GM12892 (cell line): Measurements from ENCODE around the gene SH3RF2.

Source experiments
- DNase-seq: peaks from one replicate; pipeline ENCODE4 v3.0.0; 2011; ENCODE audit not compliant: insufficient read length
- FAIRE-seq: peaks from 2 replicates; lab custom pipeline; 2011; peaks lifted over from hg19 to GRCh38; lab: Jason Lieb, UNC
- POLR2A ChIP-seq: IDR thresholded peaks from 2 replicates; pipeline ENCODE4 v1.6.1; 2011; ENCODE audit warnings: low read depth, low read length, control low read depth
- POLR2AphosphoS5 ChIP-seq: IDR thresholded peaks from 2 replicates; pipeline ENCODE4 v1.6.1; 2011; ENCODE audit warnings: low read depth, low read length, control low read depth
- TAF1 ChIP-seq: IDR thresholded peaks from 2 replicates; pipeline ENCODE4 v1.6.1; 2011; ENCODE audit warnings: low read depth, mild to moderate bottlenecking, control low read depth, low read length, borderline replicate concordance

Gene SH3RF2

DNA sequence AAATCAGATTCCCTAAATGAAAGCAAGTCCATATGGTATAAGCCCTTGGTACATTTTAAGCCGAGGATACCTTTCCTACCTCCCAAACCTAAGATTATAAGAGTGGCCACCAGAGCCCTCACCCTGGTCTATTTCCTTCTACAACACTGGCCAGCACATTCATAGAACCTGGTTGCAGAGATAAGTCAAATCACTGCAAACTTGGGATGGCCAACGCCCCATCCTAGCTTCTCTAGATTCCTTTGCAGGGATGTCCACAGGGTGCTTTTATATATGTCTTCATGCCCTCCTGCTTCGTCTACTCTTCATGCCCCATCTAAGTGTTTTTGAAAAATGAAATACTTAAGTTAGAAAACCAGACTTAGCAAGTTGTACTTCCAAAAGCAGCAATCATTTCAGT, 41.8 kb downstream of the SH3RF2 start:
- no peak for TF ChIP-seq TAF1
- TF ChIP-seq POLR2AphosphoS5: no peak
- DNase-seq (no peak), FAIRE-seq (no peak)

DNA sequence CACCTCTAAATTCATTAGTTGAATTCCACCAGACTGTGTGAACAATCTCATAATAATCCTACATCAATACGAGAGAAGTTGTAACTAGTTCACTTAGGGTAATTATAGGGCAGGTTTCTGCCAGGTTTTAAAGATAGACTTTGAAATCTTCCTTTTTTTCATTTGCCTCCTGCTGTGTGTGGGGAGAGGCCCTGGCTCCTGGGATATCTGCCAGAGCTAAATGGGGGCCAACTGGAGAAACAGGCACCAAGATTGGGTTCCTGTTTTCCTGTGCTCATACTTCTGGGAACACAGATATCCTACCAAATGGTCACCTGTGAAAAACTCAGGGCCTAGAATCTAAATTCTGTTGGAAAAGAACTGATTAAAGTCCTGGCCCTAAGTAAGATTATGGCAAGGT, 42.3 kb downstream of the SH3RF2 start:
- FAIRE-seq: no peak
- no peak for DNase-seq
- TF ChIP-seq POLR2A (no peak), TAF1 (no peak), POLR2AphosphoS5 (no peak)

DNA sequence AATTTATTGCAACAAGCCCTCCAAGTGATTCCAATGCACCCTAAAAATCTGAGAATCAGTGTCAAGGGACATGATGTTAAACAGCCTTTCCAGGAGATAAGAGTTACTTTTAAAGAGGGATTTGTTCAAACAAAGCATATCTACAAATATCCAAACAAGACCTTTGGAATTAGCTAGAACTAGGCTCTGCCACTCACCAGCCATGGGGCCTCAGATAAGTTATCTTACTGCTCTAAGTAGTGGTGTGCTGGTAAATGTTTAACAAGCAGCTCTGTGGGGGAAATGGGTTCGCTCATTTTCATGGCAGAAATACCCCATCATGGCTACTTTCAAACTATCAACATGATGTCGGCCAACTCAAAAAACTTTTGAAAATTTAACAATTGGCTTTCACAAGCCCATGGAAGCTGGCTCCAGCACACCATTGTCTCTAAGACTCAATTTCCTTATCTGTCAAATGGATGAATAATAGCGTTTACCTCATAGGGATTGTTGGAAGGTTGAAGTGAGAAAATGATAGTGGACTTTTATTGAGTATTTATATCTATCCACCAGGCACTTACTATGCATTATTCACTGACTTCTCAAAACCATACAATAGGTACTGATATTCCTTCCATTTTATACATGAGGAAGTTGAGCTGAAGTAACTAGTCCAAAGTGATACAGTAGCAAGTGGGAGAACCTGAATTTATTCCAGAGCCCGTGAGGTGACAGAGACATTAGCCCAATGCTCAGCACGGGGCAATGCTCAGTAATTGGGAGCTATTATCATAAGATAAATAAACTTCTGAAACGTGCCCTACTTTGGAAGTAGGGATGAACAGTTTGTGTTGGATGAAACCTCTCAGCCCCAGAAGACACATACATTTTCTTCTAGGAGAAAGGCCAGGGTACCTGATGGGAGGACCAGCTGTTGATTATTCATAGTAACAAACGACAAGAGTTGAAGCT, 43.2 kb downstream of the SH3RF2 start:
- TF ChIP-seq TAF1 (no peak), POLR2A (no peak), POLR2AphosphoS5 (no peak)

DNA sequence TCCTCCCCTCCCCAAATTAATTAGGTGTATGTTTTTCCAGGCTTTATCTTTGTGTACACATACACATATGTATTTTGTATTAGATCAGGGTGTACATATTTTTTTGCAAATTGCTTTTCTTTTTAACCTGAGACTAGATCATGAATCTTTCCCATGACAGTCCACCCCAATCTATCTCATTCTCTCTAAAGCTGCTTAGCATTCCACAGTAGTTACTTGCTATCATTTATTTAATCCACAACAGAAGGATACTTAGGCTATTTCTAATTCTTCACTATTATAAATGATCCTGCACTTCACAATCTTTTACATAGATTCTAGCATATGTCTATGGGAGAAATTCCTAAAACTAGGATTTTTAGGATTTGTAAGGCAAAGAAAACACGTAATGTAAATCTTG, 43.9 kb downstream of the SH3RF2 start:
- DNase-seq (no peak), FAIRE-seq (no peak)
- TF ChIP-seq TAF1: no peak

More for the DNA sequence above, 43.2 kb downstream of the SH3RF2 start:
- DNase-seq (no peak), FAIRE-seq (no peak)

DNA sequence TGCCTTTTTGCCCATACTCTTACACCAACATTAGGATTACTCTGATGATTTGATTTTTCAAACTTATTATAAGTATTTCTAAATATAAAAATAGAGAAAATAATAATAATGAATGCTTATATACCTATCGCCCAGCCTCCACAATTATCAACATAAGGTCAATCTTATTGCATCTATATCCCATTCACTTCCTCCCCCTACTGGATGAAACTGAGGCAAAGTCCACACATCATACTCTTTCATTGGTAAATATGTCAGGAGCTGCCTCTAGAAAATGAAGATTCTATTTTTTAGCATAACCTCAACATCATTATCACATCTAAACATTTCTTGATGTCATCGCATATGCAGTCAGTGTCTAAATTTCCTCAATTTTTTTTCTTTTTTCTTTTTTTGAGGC, 44.3 kb downstream of the SH3RF2 start:
- FAIRE-seq (no peak), DNase-seq (no peak)

DNA sequence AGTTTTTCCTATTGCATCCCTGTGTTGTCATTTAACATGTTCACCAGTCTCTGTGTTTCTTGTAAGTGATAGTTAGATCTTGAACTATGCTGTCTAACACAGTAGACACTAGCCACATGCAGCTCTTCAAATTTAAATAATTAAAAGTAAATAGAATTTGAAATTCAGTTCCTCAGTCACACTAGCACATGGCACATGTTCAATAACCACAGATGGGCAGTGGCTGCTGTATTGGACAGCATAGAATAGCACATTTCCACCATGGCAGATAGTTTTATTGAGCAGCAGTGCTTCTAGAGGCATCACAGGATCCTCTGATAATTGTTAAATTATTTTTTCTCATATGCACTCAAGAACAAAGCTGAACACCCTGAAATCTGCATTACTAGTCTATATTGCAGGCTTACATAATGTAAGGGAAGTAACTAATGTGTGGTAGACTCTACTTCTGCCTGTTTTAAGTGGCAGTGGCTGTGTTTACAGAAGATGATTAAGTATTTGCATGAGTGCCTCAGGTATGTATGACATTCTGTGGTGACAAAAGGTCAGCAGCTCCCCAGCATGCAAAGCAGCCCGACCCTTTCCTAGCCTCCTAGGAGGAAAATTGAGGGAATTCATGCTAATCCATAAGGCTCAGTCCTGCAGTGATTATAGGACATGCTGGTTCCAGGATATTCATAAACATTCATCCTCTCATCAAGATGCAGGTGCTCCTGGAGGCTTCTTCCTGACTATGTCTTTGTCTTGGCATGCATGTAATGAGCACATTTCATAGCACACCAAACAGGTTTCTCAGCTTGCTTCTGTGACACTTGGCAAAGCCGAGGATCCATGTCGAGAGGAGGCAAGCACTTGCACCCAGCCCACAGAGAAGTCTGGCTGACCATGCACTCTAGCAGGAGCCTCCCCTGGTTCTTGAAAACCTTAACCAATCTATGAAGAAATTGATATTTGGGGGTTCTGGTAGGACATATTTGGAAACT, 45.5 kb downstream of the SH3RF2 start:
- TF ChIP-seq POLR2A: no peak
- TF ChIP-seq POLR2AphosphoS5: no peak
- no peak for TF ChIP-seq TAF1
- FAIRE-seq (no peak), DNase-seq (no peak)

More for the DNA sequence above, 44.3 kb downstream of the SH3RF2 start:
- TF ChIP-seq POLR2A (no peak), POLR2AphosphoS5 (no peak), TAF1 (no peak)

DNA sequence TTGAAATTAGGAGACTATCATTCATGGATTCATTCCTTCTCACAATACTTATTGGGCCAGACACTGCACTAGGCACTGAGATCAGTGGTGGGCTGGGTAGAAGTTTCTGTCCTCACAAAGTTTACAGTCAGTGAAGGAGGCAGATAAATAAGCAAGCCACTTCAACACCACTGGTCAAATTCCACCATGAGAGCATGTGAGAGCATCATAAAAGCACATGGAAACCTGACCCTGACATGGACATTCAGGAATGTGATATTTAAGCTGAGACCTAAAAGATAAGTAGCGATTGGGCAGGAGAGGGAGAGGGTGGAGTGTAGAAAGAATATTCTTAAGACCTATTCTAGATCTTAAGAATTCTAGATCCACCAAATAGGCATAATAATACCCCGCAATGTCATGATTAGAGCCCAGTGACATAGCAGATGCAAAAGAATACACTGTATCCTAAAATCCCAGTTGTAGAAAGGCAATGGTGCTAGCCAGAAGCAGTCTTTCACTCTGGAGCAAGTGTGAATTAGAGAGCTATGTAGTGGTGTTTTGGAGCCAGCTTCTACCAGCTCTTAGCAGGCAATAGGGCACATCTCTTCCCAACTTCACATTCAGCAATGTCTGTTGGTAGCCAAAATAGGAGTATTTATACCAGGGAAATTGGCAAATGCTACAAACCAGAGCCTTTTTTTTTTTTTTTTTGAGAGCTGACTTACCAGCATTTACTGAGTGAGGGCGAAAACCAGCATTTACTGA, 46.4 kb downstream of the SH3RF2 start:
- TF ChIP-seq TAF1 (no peak), POLR2AphosphoS5 (no peak), POLR2A (no peak)
- FAIRE-seq (no peak), DNase-seq (no peak)

DNA sequence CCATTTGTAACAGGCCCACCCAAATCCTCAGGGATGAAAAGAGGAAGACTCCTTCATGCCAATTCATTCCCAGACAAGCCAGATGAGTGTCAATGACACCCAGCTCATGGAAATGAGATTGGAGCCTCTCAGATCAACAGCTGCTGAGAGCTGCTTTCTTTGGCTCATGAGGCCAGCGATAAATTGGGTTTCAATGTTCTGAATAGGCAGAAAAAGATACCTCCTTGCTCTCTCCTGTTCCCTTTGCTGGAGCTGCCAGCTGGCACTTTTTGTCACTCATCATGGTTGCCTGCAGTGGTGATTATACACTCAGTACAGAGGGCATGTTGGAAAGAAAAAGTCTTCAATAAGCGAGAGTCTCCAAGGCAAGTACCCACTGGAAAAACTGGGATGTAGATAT, 47.1 kb downstream of the SH3RF2 start:
- FAIRE-seq (no peak), DNase-seq (no peak)
- no peak for TF ChIP-seq TAF1
- TF ChIP-seq POLR2AphosphoS5: no peak
- no peak for TF ChIP-seq POLR2A

DNA sequence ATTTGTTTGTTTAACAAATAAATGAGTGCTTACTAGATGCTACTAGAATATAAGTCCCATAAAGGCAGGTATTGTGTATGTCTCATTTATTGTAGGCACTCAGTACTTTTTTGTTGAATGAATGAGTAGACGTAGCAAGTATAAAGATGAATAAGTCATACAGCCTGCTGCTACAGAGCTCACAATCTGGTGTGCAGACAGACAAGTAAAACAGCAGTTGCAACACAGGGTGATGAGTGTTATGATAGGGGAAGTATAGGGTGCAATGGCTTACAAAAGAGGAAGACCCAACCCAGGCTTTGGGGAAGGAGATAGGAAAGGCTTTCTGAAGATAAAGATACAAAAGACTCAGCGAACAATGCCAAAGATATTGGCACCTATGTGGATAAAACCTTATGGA, 47.7 kb downstream of the SH3RF2 start:
- FAIRE-seq (no peak), DNase-seq (no peak)
- no peak for TF ChIP-seq POLR2AphosphoS5

DNA sequence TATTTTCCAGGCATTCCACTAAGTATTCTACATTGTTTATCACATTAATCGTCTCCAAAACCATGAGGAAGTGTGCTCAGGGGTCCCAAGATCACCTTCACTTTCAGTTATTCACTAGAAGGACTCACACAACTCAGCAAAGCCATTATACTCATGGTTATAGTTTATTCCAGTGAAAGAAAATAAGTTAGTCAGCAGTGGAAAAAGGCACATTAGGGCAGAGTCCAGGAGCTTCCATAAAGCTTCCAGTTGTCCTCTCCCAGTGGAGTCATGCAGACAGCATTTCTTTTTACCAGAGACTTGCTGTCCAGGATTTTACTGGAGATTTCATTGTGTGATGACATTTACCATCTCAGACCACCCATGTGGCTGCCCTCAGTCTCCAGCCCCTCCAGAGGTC, 51.5 kb downstream of the SH3RF2 start:
- FAIRE-seq (no peak), DNase-seq (no peak)
- TF ChIP-seq POLR2A: no peak
- no peak for TF ChIP-seq POLR2AphosphoS5
- no peak for TF ChIP-seq TAF1

DNA sequence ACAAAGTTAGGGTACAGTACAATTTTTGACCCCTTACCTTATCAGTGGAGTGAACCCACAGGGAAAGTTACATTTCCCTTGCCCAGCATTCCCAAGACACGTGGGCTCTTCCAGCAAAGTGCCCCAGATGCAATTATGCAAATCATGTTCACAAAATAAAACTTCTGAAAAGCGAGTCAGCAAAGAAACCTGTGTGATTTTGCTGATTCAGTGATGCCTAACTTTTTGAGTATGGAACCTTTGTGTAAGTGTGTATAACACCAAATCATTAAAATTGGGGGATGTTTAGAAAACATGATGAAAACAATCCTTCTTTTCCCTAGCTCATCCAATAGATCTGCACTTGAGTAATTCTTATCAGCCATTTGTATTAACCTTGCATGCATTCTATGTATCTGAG, 52.6 kb downstream of the SH3RF2 start:
- no peak for DNase-seq
- TF ChIP-seq POLR2A (no peak), TAF1 (no peak), POLR2AphosphoS5 (no peak)

More for the DNA sequence above, 52.6 kb downstream of the SH3RF2 start:
- FAIRE-seq: no peak
